Globus pallidus (tissue), 1 donor: ENCODE measurements around the gene COIL.
"Not testable (repeated sequence)": the region's sequence is repeated elsewhere in the genome, so short reads cannot be mapped to it uniquely, and the experiment has no call there.

Experiments
- DNase-seq: peaks from one replicate; pipeline ENCODE4 v3.0.0-alpha.2; 2015; ENCODE audit warnings: low spot score

COIL gene

GRCh38 chr17:56960596-56961538 lies at the start of gene COIL:
Gene COIL, minus strand, starts transcription at chr17:56961050. Its CDS starts 31 bp downstream, at chr17:56961019.
- DNase-seq, result peak; percentile 86

GRCh38 chr17:57010487-57010886 lies 49.6 kb upstream of the COIL start:
- DNase-seq, result no peak

GRCh38 chr17:57009737-57010445 lies 49.0 kb upstream of the COIL start:
- peak; percentile 49 for DNase-seq

- no peak for DNase-seq
Measured at GRCh38 chr17:57008958-57009357, 48.1 kb upstream of the COIL start.

GRCh38 chr17:57006040-57006439 lies 45.2 kb upstream of the COIL start:
- no peak for DNase-seq

- DNase-seq, result no peak
Measured at GRCh38 chr17:57004944-57005579, 44.2 kb upstream of the COIL start.

- DNase-seq, result no peak
Measured at GRCh38 chr17:57002904-57003303, 42.1 kb upstream of the COIL start.

- no peak for DNase-seq
Measured at GRCh38 chr17:57001541-57001940, 40.7 kb upstream of the COIL start.

- DNase-seq, result no peak
Measured at GRCh38 chr17:56997313-56997712, 36.5 kb upstream of the COIL start.

- DNase-seq, result no peak
Measured at GRCh38 chr17:56995766-56996165, 34.9 kb upstream of the COIL start.

GRCh38 chr17:56994009-56994792 lies 33.4 kb upstream of the COIL start:
- no peak for DNase-seq

GRCh38 chr17:56992364-56992763 lies 31.5 kb upstream of the COIL start:
- no peak for DNase-seq

- no peak for DNase-seq
Measured at GRCh38 chr17:56988901-56989572, 28.2 kb upstream of the COIL start.

- no peak for DNase-seq
Measured at GRCh38 chr17:56987283-56987834, 26.5 kb upstream of the COIL start.

- no peak for DNase-seq
Measured at GRCh38 chr17:56985371-56986162, 24.7 kb upstream of the COIL start.

- no peak for DNase-seq
Measured at GRCh38 chr17:56983366-56983765, 22.5 kb upstream of the COIL start.

GRCh38 chr17:56982312-56982711 lies 21.5 kb upstream of the COIL start:
- no peak for DNase-seq

- DNase-seq, result not testable (repeated sequence)
Measured at GRCh38 chr17:56980526-56980925, 19.7 kb upstream of the COIL start.

- DNase-seq, result no peak
Measured at GRCh38 chr17:56979091-56979480, 18.2 kb upstream of the COIL start.

- DNase-seq, result peak; percentile 44
Measured at GRCh38 chr17:56978441-56979090, 17.7 kb upstream of the COIL start.
